ENCODE data around the gene NCF2.

Gene NCF2

GRCh38 chr1:183567584-183567983 lies 22.7 kb downstream of the NCF2 start:
- H3K4me3 ChIP-seq (replicated peaks; ENCODE audit: low read depth, low read length) = no peak overlapping the region
- no peak for TF ChIP-seq CTCF (IDR thresholded peaks at IDR 0.05; ENCODE audit: low read depth, low read length, missing control alignments)
- no peak for DNase-seq (ENCODE audit: extremely low read depth, low read depth)

- no peak for TF ChIP-seq CTCF (IDR thresholded peaks at IDR 0.05; ENCODE audit: low read depth, low read length, missing control alignments)
- DNase-seq (ENCODE audit: extremely low read depth, low read depth) = no peak
- no peak overlapping the region for H3K4me3 ChIP-seq (replicated peaks; ENCODE audit: low read depth, low read length)
Measured at GRCh38 chr1:183566026-183566425, 24.2 kb downstream of the NCF2 start.

GRCh38 chr1:183565261-183565660 lies 25.0 kb downstream of the NCF2 start:
- no peak for TF ChIP-seq CTCF (IDR thresholded peaks at IDR 0.05; ENCODE audit: low read depth, low read length, missing control alignments)
- no peak for DNase-seq (ENCODE audit: extremely low read depth, low read depth)
- no peak overlapping the region for H3K4me3 ChIP-seq (replicated peaks; ENCODE audit: low read depth, low read length)

- DNase-seq (ENCODE audit: extremely low read depth, low read depth) = no peak
- no peak for TF ChIP-seq CTCF (IDR thresholded peaks at IDR 0.05; ENCODE audit: low read depth, low read length, missing control alignments)
- H3K4me3 ChIP-seq (replicated peaks; ENCODE audit: low read depth, low read length) = no peak overlapping the region
Measured at GRCh38 chr1:183562701-183563100, 27.6 kb downstream of the NCF2 start.

GRCh38 chr1:183559061-183559460 lies 31.2 kb downstream of the NCF2 start:
- H3K4me3 ChIP-seq (replicated peaks; ENCODE audit: low read depth, low read length) = no peak overlapping the region
- no peak for DNase-seq (ENCODE audit: extremely low read depth, low read depth)
- TF ChIP-seq CTCF (IDR thresholded peaks at IDR 0.05; ENCODE audit: low read depth, low read length, missing control alignments) = no peak

- TF ChIP-seq CTCF (IDR thresholded peaks at IDR 0.05; ENCODE audit: low read depth, low read length, missing control alignments) = no peak
- no peak overlapping the region for H3K4me3 ChIP-seq (replicated peaks; ENCODE audit: low read depth, low read length)
- no peak for DNase-seq (ENCODE audit: extremely low read depth, low read depth)
Measured at GRCh38 chr1:183554577-183554976, 35.7 kb downstream of the NCF2 start.

- no peak for TF ChIP-seq CTCF (IDR thresholded peaks at IDR 0.05; ENCODE audit: low read depth, low read length, missing control alignments)
- no peak overlapping the region for H3K4me3 ChIP-seq (replicated peaks; ENCODE audit: low read depth, low read length)
- DNase-seq (ENCODE audit: extremely low read depth, low read depth) = no peak
Measured at GRCh38 chr1:183553764-183554163, 36.5 kb downstream of the NCF2 start.
